GM18867 (cell line): ENCODE data around the gene KMT2C.
"Not testable (repeated sequence)": the region's sequence is repeated elsewhere in the genome, so short reads cannot be mapped to it uniquely, and the experiment has no call there.

ENCODE experiments used
- ATAC-seq: cut with Tn5 transposase; IDR thresholded peaks from one replicate; pipeline ENCODE4 v1.9.1; 2021; ENCODE audit warnings: mild to moderate bottlenecking, moderate library complexity; ENCODE audit not compliant: unreplicated experiment

The KMT2C gene

GRCh38 chr7:152442330-152442835, 6.6 kb upstream of the KMT2C start:
- no peak for ATAC-seq

DNA sequence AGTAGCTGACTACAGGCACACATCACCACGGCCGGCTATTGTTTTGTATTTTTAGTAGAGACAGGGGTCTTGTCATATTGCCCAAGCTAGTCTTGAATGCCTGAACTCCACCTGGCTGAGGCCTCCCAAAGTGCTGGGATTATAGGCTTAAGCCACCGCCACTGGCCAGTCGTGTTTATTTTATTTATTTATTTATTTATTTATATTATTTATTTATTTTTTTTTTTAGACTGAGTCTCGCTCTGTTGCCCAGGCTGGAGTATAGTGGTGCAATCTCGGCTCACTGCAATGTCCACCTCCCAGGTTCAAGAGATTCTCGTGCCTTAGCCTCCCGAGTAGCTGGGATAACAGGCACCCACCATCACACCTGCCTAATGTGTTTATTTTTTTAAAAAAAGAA, 6.0 kb upstream of the KMT2C start:
- not testable (repeated sequence) for ATAC-seq

DNA sequence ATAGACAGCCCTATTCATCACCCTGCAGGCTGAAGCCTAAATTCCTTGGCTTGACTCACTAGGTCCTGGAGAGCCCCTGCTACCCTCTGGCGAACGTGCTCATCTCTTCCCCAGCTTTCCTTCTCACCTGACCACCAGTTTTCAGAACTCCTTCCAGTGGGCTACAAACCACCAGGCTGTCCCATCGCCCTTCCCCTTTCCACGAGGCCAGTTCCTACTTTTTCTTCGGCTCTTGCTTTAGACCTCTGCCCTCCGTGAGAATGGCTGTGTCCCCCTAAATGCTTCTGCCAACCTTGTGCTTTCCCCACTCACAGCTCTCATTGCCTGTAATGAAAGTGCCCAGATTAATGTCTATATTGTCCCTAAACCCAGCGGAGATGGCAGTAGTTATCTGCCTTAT, 5.4 kb upstream of the KMT2C start:
- ATAC-seq = not testable (repeated sequence)

DNA sequence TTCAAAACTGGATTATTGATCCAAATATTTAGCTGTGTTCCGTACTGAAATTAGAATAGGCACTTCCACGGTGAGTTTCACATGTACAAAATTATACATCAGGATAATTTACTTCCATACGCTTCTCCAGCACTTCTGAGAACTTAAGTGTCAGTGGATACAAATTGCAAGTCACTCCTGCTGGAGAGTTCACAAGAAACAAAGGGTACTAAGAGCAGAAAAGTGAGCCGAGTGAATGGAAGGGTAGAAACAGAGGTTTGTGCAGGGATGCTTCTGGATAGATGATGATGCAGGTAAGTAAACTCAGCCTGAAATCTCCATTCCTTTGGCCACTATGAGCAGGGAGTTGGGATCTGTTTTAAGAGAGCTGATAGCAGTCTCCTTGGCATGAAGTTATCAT, 2.2 kb upstream of the KMT2C start:
- not testable (repeated sequence) for ATAC-seq

DNA sequence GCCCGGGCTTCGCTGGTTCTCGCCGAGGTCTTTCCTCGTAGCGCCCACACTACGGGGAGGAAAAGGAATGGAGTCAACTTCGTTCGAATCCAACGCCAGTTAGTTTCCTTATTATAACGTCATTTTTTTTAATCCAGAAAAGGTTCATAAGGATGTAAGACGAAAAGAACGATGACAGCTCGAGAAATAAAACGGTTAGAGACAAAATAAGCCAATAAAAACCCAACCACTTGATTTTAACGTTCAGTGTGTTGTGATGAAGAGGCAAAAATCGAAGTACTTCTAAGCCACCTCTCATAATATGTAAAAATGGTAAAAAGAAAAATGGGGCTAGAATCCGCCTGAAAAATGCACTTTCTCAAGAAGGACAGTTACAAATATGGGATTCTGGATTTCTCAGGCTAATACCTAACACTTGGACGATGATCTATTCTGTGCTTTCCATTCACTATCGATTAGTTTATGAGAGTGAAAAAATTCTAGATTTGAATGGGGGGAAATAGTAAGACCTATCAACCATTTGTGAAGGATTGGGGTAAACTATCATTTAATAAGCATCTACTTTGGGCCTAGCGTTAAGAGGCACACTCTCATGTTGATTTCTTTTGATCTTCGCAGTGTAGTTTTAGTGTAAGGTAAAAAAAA, 1.2 kb upstream of the KMT2C start:
- ATAC-seq = not testable (repeated sequence)

DNA sequence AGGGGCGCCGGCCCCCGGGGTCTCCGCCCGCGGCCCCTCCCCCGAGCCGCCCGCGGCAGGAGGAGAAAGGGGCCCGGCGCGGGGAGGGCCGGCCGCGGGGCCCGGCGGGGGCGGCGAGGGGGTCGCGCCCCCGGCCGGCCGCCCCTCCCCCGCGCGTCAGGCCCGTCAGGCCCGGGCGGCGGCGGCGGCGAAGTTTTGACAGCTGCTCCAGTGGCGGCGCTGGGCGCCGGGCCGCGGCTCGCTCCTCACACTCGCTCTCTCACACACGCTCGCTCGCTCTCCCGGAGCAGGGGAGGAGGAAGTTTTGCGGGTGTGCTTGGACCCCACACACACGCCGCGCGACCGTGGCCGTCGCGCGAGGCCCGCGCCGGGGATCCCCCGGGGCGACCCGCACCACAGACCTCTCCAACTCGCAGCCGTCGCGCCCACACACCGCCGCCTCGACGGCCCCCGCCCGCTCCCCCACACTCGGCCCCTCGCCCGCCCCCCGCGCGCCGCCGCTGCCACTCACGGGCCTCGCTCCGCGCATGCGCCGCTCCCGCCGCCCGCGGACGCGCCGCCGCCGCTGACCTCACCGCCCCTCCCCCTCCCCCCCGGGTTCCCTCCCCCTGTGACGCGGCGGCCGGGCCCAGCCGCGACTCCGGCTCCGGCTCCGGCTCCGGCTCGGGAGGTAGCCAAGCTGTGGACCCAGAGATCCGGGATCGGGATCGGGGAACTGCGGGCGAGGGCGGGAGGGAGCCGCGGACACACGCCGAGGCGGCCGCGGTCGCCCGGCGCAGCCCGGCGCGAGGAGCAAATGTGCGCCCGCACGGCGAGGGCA, 518 bp upstream of the KMT2C start:
- ATAC-seq = peak; percentile 55

- ATAC-seq = peak; percentile 20
Measured at GRCh38 chr7:152434511-152435383, 1.1 kb downstream of the KMT2C start.

DNA sequence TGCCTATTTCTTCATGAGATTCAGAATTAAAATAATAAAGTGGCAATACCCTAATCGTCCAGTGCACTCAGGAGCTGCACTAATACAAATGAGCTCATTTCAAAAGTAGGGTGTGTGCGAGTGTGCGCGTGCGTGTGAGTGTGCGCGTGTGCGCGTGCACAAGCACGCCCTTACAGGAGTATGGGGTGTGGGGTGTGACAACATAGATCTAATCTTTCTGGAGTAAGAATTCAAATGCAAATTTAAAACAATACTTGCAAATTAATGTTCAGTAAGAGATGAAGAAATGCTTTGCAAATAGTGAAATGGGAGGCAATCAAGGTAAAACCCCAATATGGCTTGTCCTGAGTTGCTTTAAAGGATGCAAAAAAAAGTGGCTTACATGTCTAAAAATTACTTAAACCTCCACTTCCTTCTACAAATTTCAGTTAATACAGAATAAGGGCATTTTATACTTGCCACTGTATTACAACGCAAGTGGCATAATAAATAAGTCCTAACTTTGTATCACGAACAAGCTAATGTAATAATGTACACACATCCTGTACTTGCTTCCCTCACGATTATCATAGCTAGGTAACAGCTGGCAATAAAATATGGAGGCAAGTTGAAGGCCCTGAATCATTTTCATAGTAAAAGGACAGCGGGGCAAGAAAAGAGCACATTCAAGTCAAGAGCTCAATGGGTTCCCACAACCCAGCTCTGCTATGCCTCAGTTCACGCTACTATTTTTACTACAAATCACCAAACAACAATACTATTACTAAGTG, 1.9 kb downstream of the KMT2C start:
- peak; percentile 26 for ATAC-seq

- not testable (repeated sequence) for ATAC-seq
Measured at GRCh38 chr7:152432735-152433134, 3.1 kb downstream of the KMT2C start.

- no peak for ATAC-seq
Measured at GRCh38 chr7:152430854-152431253, 4.9 kb downstream of the KMT2C start.

GRCh38 chr7:152430118-152430517, 5.7 kb downstream of the KMT2C start:
- not testable (repeated sequence) for ATAC-seq

DNA sequence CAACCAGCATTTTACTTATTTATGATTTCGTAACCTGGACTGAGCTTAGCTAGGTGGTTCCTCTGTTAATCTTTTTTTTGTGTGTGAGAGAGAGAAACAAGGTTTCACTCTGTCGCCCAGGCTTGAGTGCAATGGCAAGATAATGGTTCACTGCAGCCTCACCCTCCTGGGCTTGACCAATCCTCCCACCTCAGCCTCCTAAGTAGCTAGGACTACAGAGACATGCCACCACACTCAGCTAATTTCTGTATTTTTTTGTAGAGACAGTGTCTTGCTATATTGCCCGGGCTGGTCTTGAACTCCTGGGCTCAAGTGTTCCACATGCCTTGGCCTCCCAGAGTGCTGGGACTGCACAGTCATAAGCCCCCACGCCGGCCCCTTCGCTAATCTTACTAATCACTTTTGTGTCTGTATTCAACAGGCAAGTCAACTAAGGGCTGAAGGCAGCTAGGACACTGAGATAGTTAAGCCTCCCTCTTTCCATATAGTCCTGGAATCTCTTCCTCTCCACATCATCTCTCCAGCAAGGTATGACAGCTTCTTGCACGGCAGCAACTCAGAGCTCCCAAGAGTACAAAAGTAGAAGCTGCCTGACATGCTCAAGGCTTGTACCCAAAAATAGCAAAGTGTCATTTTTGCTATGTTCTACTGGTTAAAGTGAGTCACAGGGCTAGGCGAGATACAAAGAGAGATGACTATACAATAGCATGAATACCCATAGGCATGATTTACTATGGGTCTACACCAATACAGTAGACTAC, 11.3 kb downstream of the KMT2C start:
- ATAC-seq = no peak

- no peak for ATAC-seq
Measured at GRCh38 chr7:152423991-152424347, 11.8 kb downstream of the KMT2C start.

DNA sequence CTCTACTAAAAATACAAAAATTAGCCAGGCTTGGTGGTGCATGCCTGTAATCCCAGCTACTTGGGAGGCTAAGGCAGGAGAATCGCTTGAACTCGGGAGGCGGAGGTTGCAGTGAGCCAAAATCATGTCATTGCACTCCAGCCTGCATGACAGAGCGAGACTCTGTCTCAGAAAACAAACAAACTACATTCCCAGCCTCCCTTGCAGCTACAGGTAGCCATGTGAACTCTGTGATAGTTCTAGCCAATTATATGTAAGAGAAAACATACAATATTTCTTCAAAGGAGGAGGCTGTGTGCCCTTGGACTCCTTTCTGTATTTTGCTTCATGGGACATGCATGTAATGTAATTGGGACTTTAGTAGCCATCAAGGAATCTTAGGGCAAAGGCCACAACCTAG, 12.6 kb downstream of the KMT2C start:
- not testable (repeated sequence) for ATAC-seq

DNA sequence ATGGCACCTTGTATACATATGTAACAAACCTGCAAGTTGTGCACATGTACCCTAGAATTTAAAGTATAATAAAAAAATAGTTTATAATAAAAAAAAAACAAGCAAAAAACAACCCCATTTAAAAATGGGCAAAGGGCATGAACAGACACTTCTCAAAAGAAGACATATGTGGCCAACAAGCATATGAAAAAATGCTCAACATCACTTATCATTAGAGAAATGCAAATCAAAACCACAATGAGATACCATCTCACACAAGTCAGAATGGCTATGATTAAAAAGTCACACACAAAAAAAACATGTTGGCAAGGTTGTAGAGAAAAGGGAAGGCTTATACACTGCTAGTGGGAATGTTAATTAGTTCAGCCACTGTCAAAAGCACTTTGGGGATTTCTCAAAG, 14.9 kb downstream of the KMT2C start:
- ATAC-seq = not testable (repeated sequence)

- ATAC-seq = no peak
Measured at GRCh38 chr7:152419473-152420429, 16.1 kb downstream of the KMT2C start.

DNA sequence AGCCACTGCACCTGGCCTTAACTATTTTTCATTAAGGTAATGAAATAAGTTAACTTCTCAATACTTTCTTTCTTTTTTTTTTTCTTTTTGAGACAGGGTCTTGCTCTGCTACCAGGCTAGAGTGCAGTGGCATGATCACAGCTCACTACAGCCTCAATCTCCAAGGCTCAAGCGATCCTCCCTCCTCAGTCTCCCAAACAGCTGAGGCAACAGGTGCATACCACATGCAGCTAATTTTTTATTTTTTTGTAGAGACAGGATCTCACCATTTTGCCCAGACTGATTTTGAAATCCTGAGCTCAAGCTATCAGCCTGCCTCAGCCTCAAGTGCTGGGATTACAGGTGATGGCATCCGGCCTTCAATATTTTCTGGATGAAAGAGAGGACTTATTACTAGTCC, 21.0 kb downstream of the KMT2C start:
- ATAC-seq = no peak

DNA sequence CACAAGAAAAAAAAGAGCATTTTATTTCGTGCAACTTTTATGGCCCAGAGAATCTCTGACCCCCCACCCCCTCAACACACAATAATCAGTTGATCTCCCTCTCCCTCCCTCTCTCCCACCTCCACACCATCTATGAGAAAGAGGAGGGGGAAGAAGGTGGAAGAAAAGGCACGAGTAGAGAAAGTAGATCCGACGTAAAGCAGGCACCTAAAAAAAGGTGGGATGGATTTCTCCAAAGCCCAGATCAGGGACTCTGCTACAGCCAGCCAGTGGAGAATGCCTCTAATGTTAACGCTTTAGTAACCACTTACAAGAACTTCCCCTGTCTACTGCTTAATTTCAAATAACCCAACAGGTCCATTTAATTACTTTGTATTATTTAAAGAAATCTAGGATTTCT, 24.4 kb downstream of the KMT2C start:
- ATAC-seq = no peak

DNA sequence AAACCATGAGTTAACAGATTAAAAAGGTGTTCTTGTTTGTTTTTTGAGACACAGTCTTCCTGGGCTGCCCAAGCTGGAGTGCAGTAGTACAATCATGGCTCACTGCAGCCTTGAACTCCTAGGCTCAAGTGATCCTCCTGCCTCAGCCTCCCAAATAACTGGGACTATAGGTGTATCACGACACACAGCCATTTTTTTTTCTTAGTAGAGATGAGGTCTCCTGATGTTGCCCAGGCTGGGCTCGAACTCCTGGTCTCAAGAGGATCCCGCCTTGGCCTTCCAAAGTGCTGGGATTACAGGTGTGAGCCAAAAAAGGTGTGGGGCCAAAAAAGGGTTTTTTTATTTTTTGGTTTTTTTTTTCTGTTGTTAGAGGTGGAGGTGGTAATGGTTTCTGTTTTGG, 29.3 kb downstream of the KMT2C start:
- no peak for ATAC-seq
